OCI-LY7 (cell line): ENCODE measurements around the gene CHRNB4. TPM values are rescaled to one million over a fixed set of nuclear protein-coding genes. Genes with fewer than 3 reads are reported as not detected.

Experiments used
- BruUV-seq: library from RNA; stranded (reverse); fragments of 400-500 nt; replicated peaks from 2 replicates; lab custom pipeline; 2021; lab: Mats Ljungman, UMichigan
- CTCF ChIA-PET: fragments of 300-600 bp; sonication (Branson Sonifier 250); formaldehyde crosslinking; loops from one replicate; lab custom pipeline; 2022; ENCODE audit warnings: antibody characterized with exemption; ENCODE audit not compliant: unreplicated experiment; lab: Charles Lee
- POLR2A ChIA-PET: fragments of 300-600 bp; sonication (Branson Sonifier 250); formaldehyde crosslinking; loops from one replicate; lab custom pipeline; 2022; ENCODE audit warnings: antibody characterized with exemption; lab: Charles Lee
- DNase-seq: peaks from one replicate; pipeline ENCODE4 v3.0.0-alpha.2; 2015; ENCODE audit warnings: low spot score
- H2AFZ ChIP-seq: fragments of 200-600 bp; sonication (generic), shearing (Covaris generic); 2 replicates; pipeline ENCODE4 v1.6.1; 2014; ENCODE audit warnings: mild to moderate bottlenecking, antibody characterized with exemption, low read length, moderate library complexity
- H3K27ac ChIP-seq: fragments of 200-600 bp; sonication (generic); 2 replicates; pipeline ENCODE4 v1.5.1; 2014; ENCODE audit warnings: mixed run types, low read depth, mild to moderate bottlenecking, moderate library complexity, low read length, inconsistent platforms; ENCODE audit not compliant: poor library complexity, severe bottlenecking
- H3K36me3 ChIP-seq: fragments of 200-600 bp; sonication (generic); 2 replicates; pipeline ENCODE4 v1.6.1; 2014; ENCODE audit warnings: mild to moderate bottlenecking, antibody characterized with exemption, low read length, moderate library complexity, mixed read lengths; ENCODE audit not compliant: insufficient read depth
- H3K4me1 ChIP-seq: fragments of 200-600 bp; sonication (generic); 2 replicates; pipeline ENCODE4 v1.5.1; 2014; ENCODE audit warnings: mild to moderate bottlenecking, low read length; ENCODE audit not compliant: insufficient read depth, poor library complexity, severe bottlenecking
- H3K4me2 ChIP-seq: fragments of 200-600 bp; sonication (generic); 2 replicates; pipeline ENCODE4 v1.6.1; 2014; ENCODE audit warnings: mild to moderate bottlenecking, low read length
- H3K4me3 ChIP-seq: fragments of 200-600 bp; sonication (generic); 2 replicates; pipeline ENCODE4 v1.5.1; 2014; ENCODE audit warnings: mild to moderate bottlenecking, low read depth, low read length; ENCODE audit not compliant: poor library complexity, severe bottlenecking
- H3K79me2 ChIP-seq: fragments of 200-600 bp; sonication (generic); 2 replicates; pipeline ENCODE4 v1.6.1; 2016; ENCODE audit warnings: low read depth, mild to moderate bottlenecking, low read length, moderate library complexity, mixed read lengths; ENCODE audit not compliant: insufficient read depth
- H3K9me2 ChIP-seq: fragments of 200-600 bp; sonication (generic); 2 replicates; pipeline ENCODE4 v1.6.1; 2016; ENCODE audit warnings: mild to moderate bottlenecking, low read length, mixed read lengths; ENCODE audit not compliant: insufficient read depth
- H3K9me3 ChIP-seq: fragments of 200-600 bp; sonication (generic); 2 replicates; pipeline ENCODE4 v1.6.1; 2014; ENCODE audit warnings: mild to moderate bottlenecking, mixed run types, low read length, mixed read lengths
- H4K20me1 ChIP-seq: fragments of 200-600 bp; sonication (generic); 2 replicates; pipeline ENCODE4 v1.6.1; 2014; ENCODE audit warnings: mild to moderate bottlenecking, antibody characterized with exemption, low read length, moderate library complexity, mixed read lengths; ENCODE audit not compliant: insufficient read depth
- EZH2phosphoT487 ChIP-seq: fragments of 200-600 bp; sonication (generic); IDR thresholded peaks from 2 replicates; pipeline ENCODE4 v1.6.1; 2018; ENCODE audit warnings: low read depth, borderline replicate concordance, mild to moderate bottlenecking, mixed run types, antibody characterized with exemption, low read length, moderate library complexity, mixed read lengths
- intact Hi-C: fragments of 100-400 bp; cut with micrococcal nuclease; formaldehyde crosslinking; loops from one replicate; pipeline ENCODE4 v1.10.0; 2022; ENCODE audit not compliant: unreplicated experiment
- total RNA-seq, 2 experiments: library from RNA; depleted of rRNA in 1 of 2; stranded (reverse); fragments of >200 nt in 1 of 2; shearing (Covaris generic) in 1 of 2; gene quantifications; 2 replicates each; pipeline ENCODE4 v1.2.3, GENCODE V29; 2014 to 2022
- TF ChIP-seq, protein P1 (sequence below): fragments of 200-600 bp; sonication (generic); conservative IDR thresholded peaks from 2 replicates; pipeline ENCODE4 v1.5.1; 2014; ENCODE audit warnings: mild to moderate bottlenecking, antibody characterized with exemption, low read length, moderate library complexity, mixed read lengths

The CHRNB4 gene
- total RNA-seq, 2 experiments from 2014 or later: not detected

DNA sequence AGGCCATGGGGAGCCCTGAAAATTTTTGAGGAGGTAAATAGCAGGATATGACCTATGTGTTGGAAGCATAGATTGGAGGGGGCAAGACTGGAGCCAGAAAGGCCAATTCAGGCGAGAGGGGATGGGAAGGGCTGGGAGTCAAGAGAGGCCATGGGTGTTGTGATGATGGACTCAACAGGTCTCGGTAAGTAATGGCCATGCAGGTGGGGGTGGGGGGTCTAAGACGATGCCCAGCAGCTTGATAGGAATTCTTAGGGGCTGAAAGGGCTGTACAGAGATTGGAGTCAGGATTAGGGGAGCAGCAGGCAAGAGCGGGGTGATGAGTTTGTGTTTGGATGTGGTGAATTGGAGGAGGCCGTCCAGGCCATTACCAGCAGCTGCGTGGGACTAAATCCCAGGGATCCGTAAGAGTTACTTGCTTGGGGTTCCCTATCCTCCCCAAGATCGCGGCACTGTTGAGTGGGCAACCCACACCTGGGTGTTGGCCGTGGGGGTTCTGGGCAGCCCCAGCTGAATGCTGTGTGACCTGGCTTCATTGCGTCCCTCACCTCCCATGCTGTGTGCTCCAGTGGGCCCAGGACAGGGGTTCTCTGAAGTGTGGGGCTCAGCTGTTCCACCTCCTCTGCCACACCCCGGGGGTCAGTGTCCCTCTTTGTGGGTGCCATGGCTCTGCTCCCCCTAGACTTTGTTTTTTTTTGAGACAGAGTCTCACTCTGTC, 41.8 kb upstream of the CHRNB4 start:
- CTCF ChIA-PET: no interaction called here
- no TSS peak for BruUV-seq
- POLR2A ChIA-PET: no interaction called here

DNA sequence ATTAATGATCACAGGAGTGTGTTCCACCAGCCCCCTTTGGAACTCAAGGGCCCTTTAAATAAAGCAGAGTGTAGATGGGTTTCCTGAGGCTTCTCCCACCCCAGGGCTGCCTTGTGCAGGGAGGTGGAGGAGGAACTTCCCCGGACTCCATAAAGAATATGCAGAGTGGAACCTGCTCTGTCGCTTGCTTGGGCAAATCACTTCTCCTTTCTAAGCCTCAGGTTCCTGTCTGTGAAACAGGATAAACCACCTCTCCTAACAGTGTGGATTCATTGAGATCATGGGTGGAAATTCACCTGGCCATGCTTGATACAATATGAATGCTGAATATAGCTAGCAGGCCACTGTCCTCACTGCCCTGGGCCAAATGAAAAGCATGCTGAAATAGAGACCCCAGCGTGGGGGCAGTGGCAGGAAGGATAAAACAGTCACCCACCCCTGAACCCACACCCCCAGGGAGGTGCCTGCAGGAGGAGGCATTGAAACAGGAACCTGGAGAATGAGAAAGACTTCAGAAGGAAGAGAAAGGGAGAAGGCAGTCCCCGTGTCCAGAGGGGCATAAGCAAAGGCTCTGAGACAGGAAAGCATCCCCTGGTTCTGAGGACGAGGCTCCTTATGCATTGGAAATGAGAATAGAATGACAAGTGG, 41.1 kb upstream of the CHRNB4 start:
- Histone ChIP-seq H3K4me3 (no peak overlapping the region), H4K20me1 (no peaks in the 10 kb centered on the region), H3K79me2 (no peaks in the 10 kb centered on the region), H3K27ac (no peak overlapping the region), H3K9me3 (no peaks in the 10 kb centered on the region), H3K4me1 (peaks cover 4% of the 10 kb centered on the region), H3K9me2 (no peaks in the 10 kb centered on the region), H2AFZ (no peak overlapping the region), H3K36me3 (no peaks in the 10 kb centered on the region), H3K4me2 (no peak overlapping the region)
- ChIA-PET CTCF (no interaction called here), POLR2A (no interaction called here)
- BruUV-seq: no TSS peak
- TF ChIP-seq, protein P1, sequence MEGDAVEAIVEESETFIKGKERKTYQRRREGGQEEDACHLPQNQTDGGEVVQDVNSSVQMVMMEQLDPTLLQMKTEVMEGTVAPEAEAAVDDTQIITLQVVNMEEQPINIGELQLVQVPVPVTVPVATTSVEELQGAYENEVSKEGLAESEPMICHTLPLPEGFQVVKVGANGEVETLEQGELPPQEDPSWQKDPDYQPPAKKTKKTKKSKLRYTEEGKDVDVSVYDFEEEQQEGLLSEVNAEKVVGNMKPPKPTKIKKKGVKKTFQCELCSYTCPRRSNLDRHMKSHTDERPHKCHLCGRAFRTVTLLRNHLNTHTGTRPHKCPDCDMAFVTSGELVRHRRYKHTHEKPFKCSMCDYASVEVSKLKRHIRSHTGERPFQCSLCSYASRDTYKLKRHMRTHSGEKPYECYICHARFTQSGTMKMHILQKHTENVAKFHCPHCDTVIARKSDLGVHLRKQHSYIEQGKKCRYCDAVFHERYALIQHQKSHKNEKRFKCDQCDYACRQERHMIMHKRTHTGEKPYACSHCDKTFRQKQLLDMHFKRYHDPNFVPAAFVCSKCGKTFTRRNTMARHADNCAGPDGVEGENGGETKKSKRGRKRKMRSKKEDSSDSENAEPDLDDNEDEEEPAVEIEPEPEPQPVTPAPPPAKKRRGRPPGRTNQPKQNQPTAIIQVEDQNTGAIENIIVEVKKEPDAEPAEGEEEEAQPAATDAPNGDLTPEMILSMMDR: no peak
- DNase-seq: no peak
- intact Hi-C loops: no loop called here

More for the DNA sequence above, 41.8 kb upstream of the CHRNB4 start:
- no peaks in the 10 kb centered on the region for H3K36me3 ChIP-seq
- TF ChIP-seq, protein P1: no peak
- TF ChIP-seq EZH2phosphoT487: no peak
- peaks cover 4% of the 10 kb centered on the region for H3K4me1 ChIP-seq
- no peaks in the 10 kb centered on the region for H4K20me1 ChIP-seq
- no peak overlapping the region for H3K4me2 ChIP-seq
- no peaks in the 10 kb centered on the region for H3K9me3 ChIP-seq
- intact Hi-C loops: no loop called here
- H3K9me2 ChIP-seq: no peaks in the 10 kb centered on the region
- H2AFZ ChIP-seq: no peak overlapping the region
- no peak for DNase-seq
- no peaks in the 10 kb centered on the region for H3K79me2 ChIP-seq
- no peak overlapping the region for H3K27ac ChIP-seq
- no peak overlapping the region for H3K4me3 ChIP-seq
